B cell (primary cell): ENCODE data around the gene CTBP2.

Experiments
- CTCF ChIP-seq: fragments of 200-600 bp; IDR thresholded peaks from one replicate; pipeline ENCODE4 v1.8.0; 2022; ENCODE audit warnings: antibody characterized with exemption, mild to moderate bottlenecking
- EZH2 ChIP-seq: IDR thresholded peaks from 2 replicates; pipeline ENCODE4 v1.6.1; 2012; ENCODE audit warnings: borderline replicate concordance, low read depth, mild to moderate bottlenecking, moderate library complexity, low read length; ENCODE audit not compliant: insufficient read depth, poor library complexity, severe bottlenecking

- no peak for TF ChIP-seq CTCF
- TF ChIP-seq EZH2, result no peak
These were observed 30.6 kb upstream of the CTBP2 start for GRCh38 chr10:125190946-125191345.
